Common myeloid progenitor, CD34-positive (primary cell): ENCODE data around the gene CDON.

ENCODE experiments used
- CTCF ChIA-PET: fragments of 350-600 bp; sonication (Branson Sonifier 250); formaldehyde crosslinking; loops from one replicate; lab custom pipeline; 2021; ENCODE audit warnings: antibody characterized with exemption; lab: Charles Lee
- POLR2A ChIA-PET: fragments of 350-600 bp; sonication (Branson Sonifier 250); formaldehyde crosslinking; loops from one replicate; lab custom pipeline; 2021; ENCODE audit warnings: antibody characterized with exemption; lab: Charles Lee
- DNase-seq, 3 donors: peaks; one replicate each; pipeline versions ENCODE4 v3.0.0 to v3.0.0-alpha.2; 2013
- H3K27ac ChIP-seq, 2 experiments: 1 replicate in 1 of 2; 2 replicates in 1 of 2; pipeline ENCODE4 v1.7.0; 2013; ENCODE audit warnings: inconsistent platforms in 2 of 2, low read length in 2 of 2, mild to moderate bottlenecking in 2 of 2, low read depth in 1 of 2, moderate library complexity in 1 of 2; ENCODE audit not compliant: severe bottlenecking in 2 of 2, insufficient read depth in 1 of 2, poor library complexity in 1 of 2
- H3K27me3 ChIP-seq, 5 experiments: replicated peaks in 2 of 5; 1 replicate in 3 of 5; 2 replicates in 2 of 5; pipeline versions ENCODE4 v1.6.1 to v1.7.0; 2013; ENCODE audit warnings: low read length in 4 of 5, mild to moderate bottlenecking in 2 of 5, moderate library complexity in 2 of 5, inconsistent platforms in 1 of 5; ENCODE audit not compliant: insufficient read depth in 5 of 5, control insufficient read depth in 4 of 5
- H3K36me3 ChIP-seq, 4 experiments: 1 replicate in 2 of 4; 2 replicates in 2 of 4; pipeline versions ENCODE4 v1.6.1 to v1.7.0; 2013; ENCODE audit warnings: low read length in 3 of 4, control low read depth in 1 of 4, mild to moderate bottlenecking in 1 of 4; ENCODE audit not compliant: control insufficient read depth in 4 of 4, insufficient read depth in 4 of 4
- H3K4me1 ChIP-seq, 4 experiments: 1 replicate in 3 of 4; 2 replicates in 1 of 4; pipeline versions ENCODE4 v1.6.1 to v1.7.1; 2013; ENCODE audit warnings: low read length in 3 of 4, mild to moderate bottlenecking in 3 of 4, control low read depth in 1 of 4, inconsistent platforms in 1 of 4, moderate library complexity in 1 of 4; ENCODE audit not compliant: control insufficient read depth in 4 of 4, insufficient read depth in 4 of 4; ENCODE audit errors: control extremely low read depth in 1 of 4
- H3K4me3 ChIP-seq, 7 experiments: 1 replicate in 4 of 7; 2 replicates in 3 of 7; pipeline versions ENCODE4 v1.5.1 to v1.7.0; 2013; ENCODE audit warnings: mild to moderate bottlenecking in 7 of 7, low read length in 6 of 7, moderate library complexity in 6 of 7, inconsistent platforms in 2 of 7, low read depth in 2 of 7, control low read depth in 1 of 7; ENCODE audit not compliant: insufficient read depth in 4 of 7, control insufficient read depth in 1 of 7; ENCODE audit errors: extremely low read depth in 1 of 7
- H3K9me3 ChIP-seq, 5 experiments: 1 replicate in 4 of 5; 2 replicates in 1 of 5; pipeline versions ENCODE4 v1.6.1 to v1.7.1; 2013; ENCODE audit warnings: low read length in 4 of 5, mild to moderate bottlenecking in 2 of 5, inconsistent platforms in 1 of 5, low read depth in 1 of 5, moderate library complexity in 1 of 5; ENCODE audit not compliant: control insufficient read depth in 4 of 5, insufficient read depth in 2 of 5; ENCODE audit errors: control extremely low read depth in 1 of 5
- WGBS: methylation state at CpG from one replicate; pipeline ENCODE4 v1.1.5; 2013; ENCODE audit not compliant: insufficient coverage; 5-methylcytosine and 5-hydroxymethylcytosine counted together

Gene CDON

GRCh38 chr11:126011754-126012153 is 50.9 kb downstream of the CDON start:
- Histone ChIP-seq H3K27me3 (peaks cover 0 to 55% (median 10%) of the 10 kb centered on the region in 5 experiments), H3K27ac (no peak overlapping the region), H3K4me1 (no peaks in the 10 kb centered on the region), H3K4me3 (no peak overlapping the region), H3K9me3 (no peaks in the 10 kb centered on the region), H3K36me3 (no peaks in the 10 kb centered on the region)
- WGBS, result 100% methylated on average over 2 of the region's 4 CpGs
- CTCF ChIA-PET, result no interaction called here
- no peak for DNase-seq
- POLR2A ChIA-PET, result no interaction called here

- H3K9me3 ChIP-seq, result no peaks in the 10 kb centered on the region
- CTCF ChIA-PET, result no interaction called here
- WGBS, result 92% methylated on average over 2 of the region's 3 CpGs
These were observed 51.4 kb downstream of the CDON start for GRCh38 chr11:126011265-126011664.

GRCh38 chr11:126008956-126009355 is 53.7 kb downstream of the CDON start:
- WGBS, result 92% methylated on average over 8 of the region's 8 CpGs

More at GRCh38 chr11:126011265-126011664, 51.4 kb downstream of the CDON start:
- POLR2A ChIA-PET, result no interaction called here
- Histone ChIP-seq H3K4me3 (no peak overlapping the region), H3K27ac (no peak overlapping the region), H3K4me1 (no peaks in the 10 kb centered on the region), H3K27me3 (peaks cover 0 to 52% (median 7%) of the 10 kb centered on the region in 5 experiments), H3K36me3 (no peaks in the 10 kb centered on the region)
- no peak for DNase-seq

GRCh38 chr11:126007238-126007637 is 55.4 kb downstream of the CDON start:
- ChIA-PET CTCF (interaction anchor here (1.1 kb wide), 1 partner anchor 13 kb away, joined by 3 read pairs; no protein-coding TSS in a partner anchor), POLR2A (no interaction called here)
- Histone ChIP-seq H3K4me3 (no peak overlapping the region), H3K9me3 (no peaks in the 10 kb centered on the region), H3K36me3 (no peaks in the 10 kb centered on the region), H3K4me1 (no peaks in the 10 kb centered on the region), H3K27ac (no peak overlapping the region), H3K27me3 (peaks cover 0 to 47% (median 8%) of the 10 kb centered on the region in 5 experiments)
- no peak for DNase-seq
- WGBS, result 67% methylated on average over 3 of the region's 3 CpGs

More at GRCh38 chr11:126008956-126009355, 53.7 kb downstream of the CDON start:
- H3K36me3 ChIP-seq, result no peaks in the 10 kb centered on the region
- no peak for DNase-seq
- ChIA-PET POLR2A (no interaction called here), CTCF (no interaction called here)
- no peak overlapping the region for H3K4me3 ChIP-seq
- H3K9me3 ChIP-seq, result no peaks in the 10 kb centered on the region
- no peaks in the 10 kb centered on the region for H3K4me1 ChIP-seq
- no peak overlapping the region for H3K27ac ChIP-seq
- peaks cover 0 to 41% (median 7%) of the 10 kb centered on the region in 5 experiments for H3K27me3 ChIP-seq

- Histone ChIP-seq H3K36me3 (no peaks in the 10 kb centered on the region), H3K9me3 (no peaks in the 10 kb centered on the region), H3K27me3 (peaks cover 0 to 42% (median 8%) of the 10 kb centered on the region in 5 experiments), H3K27ac (no peak overlapping the region), H3K4me3 (no peak overlapping the region), H3K4me1 (no peaks in the 10 kb centered on the region)
- POLR2A ChIA-PET, result no interaction called here
- CTCF ChIA-PET, result no interaction called here
- no peak for DNase-seq
- no CpG with 5 or more reads among the region's 4 CpGs for WGBS
These were observed 56.6 kb downstream of the CDON start for GRCh38 chr11:126006068-126006467.

GRCh38 chr11:126002181-126002580 is 60.5 kb downstream of the CDON start:
- CTCF ChIA-PET, result no interaction called here
- Histone ChIP-seq H3K27me3 (peaks cover 0 to 34% (median 12%) of the 10 kb centered on the region in 5 experiments), H3K9me3 (no peaks in the 10 kb centered on the region), H3K36me3 (no peaks in the 10 kb centered on the region), H3K4me3 (no peak overlapping the region), H3K27ac (no peak overlapping the region), H3K4me1 (no peaks in the 10 kb centered on the region)
- DNase-seq, result no peak
- POLR2A ChIA-PET, result no interaction called here
- 88% methylated on average over 4 of the region's 4 CpGs for WGBS

- ChIA-PET POLR2A (no interaction called here), CTCF (no interaction called here)
- Histone ChIP-seq H3K9me3 (no peaks in the 10 kb centered on the region), H3K36me3 (no peaks in the 10 kb centered on the region), H3K27ac (no peak overlapping the region), H3K4me1 (no peaks in the 10 kb centered on the region), H3K27me3 (peaks cover 0 to 33% (median 14%) of the 10 kb centered on the region in 5 experiments), H3K4me3 (no peak overlapping the region)
- 100% methylated on average over 5 of the region's 6 CpGs for WGBS
- DNase-seq, result no peak
These were observed 63.3 kb downstream of the CDON start for GRCh38 chr11:125999234-125999880.
